Sigmoid colon (tissue), 4 donors: ENCODE results near the gene ABAT.

ENCODE experiments used
- CTCF ChIP-seq, 4 experiments: fragments of 450-650 bp in 3 of 4; fragments of 200-600 bp in 1 of 4; IDR thresholded peaks; one replicate each; pipeline ENCODE4 v1.5.1; 2016 to 2019; ENCODE audit warnings: antibody characterized with exemption in 4 of 4, mild to moderate bottlenecking in 3 of 4, moderate library complexity in 2 of 4
- EP300 ChIP-seq, 4 donors: sonication (generic); formaldehyde crosslinking; IDR thresholded peaks; one replicate each; pipeline ENCODE4 v1.6.1; 2017; ENCODE audit warnings: antibody characterized with exemption in 4 of 4
- POLR2A ChIP-seq, 2 donors: fragments of 450-650 bp; IDR thresholded peaks; one replicate each; pipeline ENCODE4 v1.6.1; 2016; ENCODE audit warnings: antibody characterized with exemption in 2 of 2, mild to moderate bottlenecking in 2 of 2, moderate library complexity in 2 of 2
- POLR2AphosphoS5 ChIP-seq, 4 donors: sonication (generic); formaldehyde crosslinking; IDR thresholded peaks; one replicate each; pipeline ENCODE4 v1.6.1; 2017; ENCODE audit warnings: antibody characterized with exemption in 4 of 4

DNA sequence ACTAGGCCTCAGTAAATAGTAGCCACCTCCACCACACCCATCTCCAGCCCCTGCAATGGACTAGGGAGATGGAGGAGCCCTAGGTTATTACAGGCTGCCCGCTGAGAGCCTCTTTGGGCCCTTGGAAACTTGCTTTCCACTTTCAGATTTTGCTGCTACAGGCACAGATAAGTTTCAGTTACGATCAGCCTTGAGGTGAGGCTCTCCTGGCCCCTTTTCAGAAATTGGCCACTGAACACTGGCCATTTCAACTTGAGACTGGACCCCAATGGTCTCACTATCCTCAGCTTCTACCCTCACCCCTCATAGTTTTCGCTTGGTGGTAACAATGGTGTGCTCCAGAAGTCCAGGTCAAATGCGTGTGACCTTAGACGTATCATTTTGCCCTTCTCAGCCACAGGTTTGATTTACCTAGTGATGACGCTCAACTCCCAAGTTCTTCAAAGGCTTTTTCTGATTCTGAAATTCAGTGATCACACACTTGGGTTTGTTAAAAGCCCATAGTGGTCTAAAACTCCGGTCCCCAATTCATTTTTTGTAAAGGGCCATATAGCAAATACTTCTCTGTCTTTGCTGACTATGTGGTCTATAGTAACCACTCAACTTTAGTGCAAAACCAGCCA, 124.2 kb downstream of the ABAT start:
- TF ChIP-seq EP300 (IDR thresholded peaks at IDR 0.05), result no peak
- no peak for TF ChIP-seq CTCF (IDR thresholded peaks at IDR 0.05)
- TF ChIP-seq POLR2A (IDR thresholded peaks at IDR 0.05), result no peak
- TF ChIP-seq POLR2AphosphoS5 (IDR thresholded peaks at IDR 0.05), result no peak
